ENCODE measurements around the gene TUBA1A.
"Not testable (repeated sequence)": the region's sequence is repeated elsewhere in the genome, so short reads cannot be mapped to it uniquely, and the experiment has no call there.

The TUBA1A gene

GRCh38 chr12:49188916-49189367, at the start of gene TUBA1A:
TUBA1A (minus strand) TSS chr12:49189080; CDS start chr12:49188979, 101 bp downstream.
- peak; percentile 91 for DNase-seq (ENCODE audit: low read depth)

- DNase-seq (ENCODE audit: low read depth), result no peak
Observed at GRCh38 chr12:49236423-49236822, 47.5 kb upstream of the TUBA1A start.

DNA sequence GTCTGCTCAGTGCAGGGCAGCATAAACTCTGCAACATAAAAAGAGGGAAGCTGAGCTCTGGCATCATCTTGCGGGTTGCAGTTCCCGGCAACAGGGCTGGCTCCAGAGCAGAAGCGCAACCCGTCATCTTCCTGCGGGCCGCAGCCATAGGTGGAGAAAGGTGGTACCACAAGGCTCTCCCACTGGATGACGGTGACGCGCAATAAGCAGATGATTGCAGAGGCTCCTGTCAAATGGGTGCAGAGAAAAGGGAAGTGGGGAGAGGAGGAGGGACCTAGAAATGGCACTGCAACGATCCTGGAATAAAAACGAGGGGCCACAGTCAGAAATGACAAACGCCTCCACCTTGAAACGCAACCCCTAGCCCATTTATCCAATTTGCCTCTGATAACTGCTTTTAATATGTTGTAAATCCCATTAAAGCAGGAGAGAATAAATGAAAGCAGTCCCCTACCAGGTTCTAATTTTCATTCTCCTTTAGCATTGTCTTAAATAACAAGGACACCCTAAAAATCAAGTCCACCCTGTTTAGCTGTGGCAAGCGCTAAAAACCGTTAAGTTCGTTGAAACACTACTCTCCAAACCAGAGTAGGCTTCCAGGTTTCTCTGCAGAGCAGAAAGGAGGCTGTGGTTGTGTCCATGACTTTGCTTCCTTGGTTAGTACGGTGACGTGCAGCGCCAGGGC, 45.1 kb upstream of the TUBA1A start:
- no peak for DNase-seq (ENCODE audit: low read depth)

GRCh38 chr12:49232940-49233841, 44.3 kb upstream of the TUBA1A start:
- DNase-seq (ENCODE audit: low read depth), result no peak

DNA sequence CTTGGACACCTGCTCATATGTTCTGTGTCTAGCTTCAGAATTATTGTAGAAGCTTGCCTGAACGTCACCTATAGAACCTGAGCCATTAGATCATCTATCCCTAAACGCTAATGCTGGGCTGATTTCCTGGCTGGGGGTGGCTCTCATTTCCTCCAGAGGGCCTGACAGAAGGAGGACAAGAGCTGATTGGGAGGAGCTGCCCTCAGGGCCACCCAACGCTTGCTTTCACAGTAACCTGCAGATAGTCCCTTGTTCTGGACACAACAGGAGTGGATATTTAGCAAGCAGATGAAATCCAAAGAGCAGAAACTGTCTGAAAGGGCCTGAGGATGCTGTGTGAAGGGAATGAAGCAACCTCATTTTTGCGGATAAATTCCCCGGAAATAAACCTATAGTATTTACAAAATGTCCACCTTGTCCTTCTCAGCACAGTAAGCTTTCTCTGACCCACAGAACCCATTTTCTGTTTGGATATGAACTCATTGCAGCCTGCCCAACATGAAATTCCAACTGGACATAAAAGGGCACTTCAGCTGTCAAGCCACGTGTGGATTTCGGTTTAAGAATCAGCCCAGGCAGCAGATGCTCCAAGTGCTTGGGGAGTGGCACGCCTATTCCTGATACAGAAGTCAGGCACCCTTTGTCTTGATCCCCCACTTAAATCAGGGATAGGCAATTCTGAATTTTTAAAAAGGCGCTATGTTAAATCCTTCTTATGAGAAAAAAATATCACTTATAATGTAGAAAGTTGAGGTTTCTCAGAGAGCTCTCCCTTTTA, 43.2 kb upstream of the TUBA1A start:
- no peak for DNase-seq (ENCODE audit: low read depth)

GRCh38 chr12:49230805-49231194, 41.9 kb upstream of the TUBA1A start:
- DNase-seq (ENCODE audit: low read depth), result no peak

GRCh38 chr12:49230176-49230804, 41.4 kb upstream of the TUBA1A start:
- DNase-seq (ENCODE audit: low read depth), result no peak

DNA sequence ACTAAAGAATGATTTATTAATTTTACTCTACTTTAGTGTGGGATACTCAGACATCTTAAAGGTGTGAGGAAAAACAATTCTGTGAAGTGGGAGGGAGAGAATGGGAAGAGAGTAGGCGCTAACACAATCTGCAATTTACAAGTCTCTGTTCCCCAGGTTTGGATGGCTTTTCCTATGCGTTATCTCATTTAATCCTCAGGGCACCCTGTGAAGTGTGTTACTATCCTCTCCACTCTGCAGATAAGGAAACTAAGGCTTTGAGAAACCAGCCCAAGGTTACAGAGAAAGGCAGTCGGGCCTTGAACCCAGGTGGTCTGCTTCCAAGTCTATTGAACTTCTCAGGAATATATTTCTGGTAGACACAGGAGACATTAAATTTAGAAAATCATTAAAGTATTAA, 39.8 kb upstream of the TUBA1A start:
- DNase-seq (ENCODE audit: low read depth), result no peak

DNA sequence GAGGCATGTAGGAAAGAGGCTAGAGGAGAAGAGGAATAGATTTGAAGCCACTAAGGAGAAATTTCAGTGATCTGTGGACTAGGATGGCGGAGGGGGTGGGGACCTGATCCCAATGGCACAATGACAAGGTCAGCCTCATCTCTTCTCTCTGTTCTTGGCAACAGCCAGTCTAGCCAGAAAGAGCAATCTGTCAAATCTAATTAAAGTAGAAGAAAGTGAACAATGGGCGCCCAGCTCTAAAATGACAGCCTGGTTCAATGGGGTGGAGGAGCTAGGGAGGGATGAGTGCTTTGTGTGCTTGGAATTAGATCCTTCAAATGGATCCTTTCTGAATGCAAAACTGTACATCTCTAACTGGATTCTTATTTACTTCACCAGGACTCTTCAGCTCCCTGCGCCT, 38.8 kb upstream of the TUBA1A start:
- DNase-seq (ENCODE audit: low read depth), result no peak

DNA sequence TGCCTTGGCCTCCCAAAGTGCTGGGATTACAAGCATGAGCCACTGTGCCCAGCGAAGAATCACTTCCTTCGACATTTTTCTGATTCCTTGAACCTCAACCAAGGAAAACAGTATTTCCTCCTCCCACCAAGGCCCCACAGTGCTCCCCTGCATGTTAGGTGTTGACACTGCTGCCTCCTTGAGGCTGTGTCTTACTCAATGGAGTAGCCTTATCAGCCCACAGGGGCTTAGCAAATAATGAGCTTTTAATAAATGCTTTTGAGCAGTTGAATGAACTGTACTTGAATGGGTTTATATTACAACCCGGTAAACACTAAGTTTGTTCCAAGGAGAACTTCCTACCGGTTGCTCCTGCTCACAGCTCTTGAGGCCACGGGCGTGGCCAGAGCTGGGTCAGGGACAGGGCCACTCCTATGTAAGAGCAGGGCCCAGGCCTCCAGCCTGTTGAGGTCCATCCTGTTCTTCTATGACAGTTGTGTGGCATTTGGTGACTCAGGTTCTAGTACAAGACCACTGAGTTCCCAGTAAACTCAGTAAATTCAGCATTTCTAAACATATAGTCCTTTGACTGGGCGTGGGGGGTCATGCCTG, 36.8 kb upstream of the TUBA1A start:
- DNase-seq (ENCODE audit: low read depth), result no peak

GRCh38 chr12:49223590-49224369, 34.9 kb upstream of the TUBA1A start:
- DNase-seq (ENCODE audit: low read depth), result no peak

- no peak for DNase-seq (ENCODE audit: low read depth)
Observed at GRCh38 chr12:49223122-49223521, 34.2 kb upstream of the TUBA1A start.

- DNase-seq (ENCODE audit: low read depth), result no peak
Observed at GRCh38 chr12:49220972-49221371, 32.1 kb upstream of the TUBA1A start.

- DNase-seq (ENCODE audit: low read depth), result no peak
Observed at GRCh38 chr12:49219417-49220026, 30.6 kb upstream of the TUBA1A start.

- DNase-seq (ENCODE audit: low read depth), result no peak
Observed at GRCh38 chr12:49212572-49212971, 23.7 kb upstream of the TUBA1A start.

DNA sequence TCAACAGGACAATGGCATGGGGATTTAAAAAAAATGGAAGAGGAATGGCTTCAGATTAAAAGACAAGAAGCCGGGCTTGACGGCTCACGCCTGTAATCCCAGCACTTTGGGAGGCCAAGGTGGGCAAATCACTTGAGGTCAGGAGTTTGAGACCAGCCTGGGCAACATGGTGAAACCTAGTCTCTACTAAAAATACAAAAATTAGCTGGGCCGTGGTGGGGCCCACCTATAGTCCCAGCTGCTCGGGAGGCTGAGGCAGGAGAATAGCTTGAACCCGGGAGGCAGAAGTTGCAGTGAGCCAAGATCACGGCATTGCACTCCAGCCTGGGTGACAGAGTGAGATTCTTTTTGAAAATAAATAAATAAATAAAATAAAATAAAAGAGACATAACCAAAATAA, 21.8 kb upstream of the TUBA1A start:
- not testable (repeated sequence) for DNase-seq (ENCODE audit: low read depth)

DNA sequence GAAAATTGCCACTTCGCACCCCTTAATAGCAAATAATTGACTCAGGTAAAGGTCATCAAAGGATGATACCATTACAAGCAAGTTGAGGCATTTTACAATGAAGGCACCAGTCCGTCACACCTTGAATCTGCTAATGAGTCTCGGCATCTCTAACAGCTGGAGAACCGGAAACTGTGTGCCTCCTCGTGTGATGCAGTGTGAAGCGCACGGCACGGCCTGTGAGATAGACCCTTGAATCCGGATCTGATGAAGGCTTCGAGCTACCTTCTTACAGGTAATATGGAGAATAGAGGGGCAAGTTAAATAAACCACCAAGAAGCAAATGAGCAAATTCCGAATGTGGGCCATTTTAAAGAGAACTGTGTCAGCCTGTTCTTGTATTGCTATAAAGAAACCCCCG, 19.8 kb upstream of the TUBA1A start:
- DNase-seq (ENCODE audit: low read depth), result no peak

GRCh38 chr12:49208146-49208545, 19.3 kb upstream of the TUBA1A start:
- no peak for DNase-seq (ENCODE audit: low read depth)

DNA sequence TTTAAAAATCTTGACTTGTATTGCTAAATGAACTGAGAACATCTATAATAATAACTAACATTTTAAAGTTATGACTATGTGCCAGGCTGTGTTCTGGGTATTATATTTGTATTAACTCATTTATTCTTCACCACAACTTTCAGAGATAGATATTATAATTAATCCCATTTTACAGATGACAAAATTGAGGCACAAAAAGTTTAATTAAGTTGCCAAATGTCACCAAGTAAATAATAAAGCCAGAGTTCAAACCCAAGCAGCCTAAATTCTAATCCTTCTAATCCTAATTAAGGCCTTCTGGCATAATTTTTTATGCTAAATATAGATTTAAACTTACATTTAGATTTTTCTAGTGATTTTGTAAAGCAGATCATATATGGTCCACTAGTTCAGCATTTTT, 17.5 kb upstream of the TUBA1A start:
- DNase-seq (ENCODE audit: low read depth), result no peak

DNA sequence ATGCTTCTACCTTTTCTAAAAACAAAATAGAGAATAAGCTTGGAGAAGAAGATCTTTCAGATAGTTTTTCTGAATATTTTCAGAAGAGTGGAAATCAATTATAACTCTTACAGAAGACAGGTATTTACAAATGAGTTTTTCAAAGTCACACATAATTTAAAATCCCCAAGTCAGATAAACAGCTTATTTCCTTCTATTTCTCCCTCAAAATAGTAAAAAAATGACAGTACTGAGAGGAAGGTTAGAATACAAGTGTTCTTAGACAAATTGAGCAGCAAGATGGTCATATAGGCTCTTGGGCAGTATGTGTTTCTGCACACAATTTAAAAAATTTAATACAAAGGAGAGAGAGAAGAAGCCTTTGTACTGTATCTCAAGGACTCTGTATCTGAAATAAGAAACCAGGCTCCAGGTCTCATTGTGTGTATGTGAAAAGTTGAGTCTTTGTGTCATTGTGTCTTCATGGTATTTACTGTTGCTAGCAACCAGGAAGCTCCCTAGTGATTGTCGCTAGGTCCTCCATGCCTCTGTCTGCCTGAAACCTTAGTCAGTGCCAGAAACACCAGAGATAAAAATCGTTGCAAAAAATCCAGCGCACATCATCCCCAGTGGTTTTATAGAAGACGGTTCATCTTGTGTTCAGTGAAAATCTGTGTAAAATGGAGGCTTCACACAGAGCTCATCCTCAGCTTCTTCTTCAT, 12.9 kb upstream of the TUBA1A start:
- DNase-seq (ENCODE audit: low read depth), result no peak
